HG03520 (cell line): ENCODE results near the gene TP63.
A peak's percentile ranks its signal among the peaks of the same experiment; 100 is the strongest.
"Not testable (repeated sequence)": the region's sequence is repeated elsewhere in the genome, so short reads cannot be mapped to it uniquely, and the experiment has no call there.

Source experiments
- ATAC-seq: cut with Tn5 transposase; IDR thresholded peaks from one replicate; pipeline ENCODE4 v1.9.1; 2021; ENCODE audit warnings: mild to moderate bottlenecking, moderate library complexity; ENCODE audit not compliant: unreplicated experiment

TP63 gene

DNA sequence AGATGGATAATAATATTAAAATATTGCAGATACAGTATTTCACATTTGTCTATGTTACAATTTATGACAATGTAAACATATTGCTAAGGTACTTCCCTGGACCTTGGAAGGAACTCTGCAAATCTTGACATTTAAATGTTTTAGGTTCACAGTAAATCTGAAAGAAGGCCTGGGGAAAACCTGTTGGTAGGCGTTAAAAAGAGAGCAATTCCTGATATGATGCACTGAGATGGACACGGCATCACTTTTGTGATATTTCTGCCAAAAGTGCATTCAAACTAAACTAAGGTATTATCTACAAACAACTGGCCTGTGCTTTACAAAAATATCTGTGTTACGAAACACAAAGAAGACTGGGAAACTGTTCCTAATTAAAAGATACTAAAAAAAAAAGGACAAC is 6.1 kb upstream of the TP63 start:
- ATAC-seq = no peak

DNA sequence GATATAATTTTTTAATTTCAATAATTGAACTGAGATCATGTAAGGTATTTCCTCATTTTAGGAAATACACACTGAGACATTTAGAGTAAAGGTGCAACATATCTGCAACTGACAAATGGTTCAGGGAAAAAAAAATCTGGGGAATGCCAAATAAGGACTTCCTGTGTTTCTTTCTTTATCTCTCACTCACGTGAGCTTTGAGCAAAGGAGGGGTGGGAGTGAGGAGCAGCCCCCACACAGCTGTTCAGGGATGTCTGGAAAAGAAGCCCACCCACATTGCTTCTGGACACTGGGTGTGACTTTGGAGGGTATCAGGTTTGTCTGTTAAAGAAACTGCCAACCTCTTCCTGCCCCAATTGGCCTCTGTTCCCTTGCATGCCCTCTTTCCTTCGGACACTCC is 5.6 kb upstream of the TP63 start:
- no peak for ATAC-seq

DNA sequence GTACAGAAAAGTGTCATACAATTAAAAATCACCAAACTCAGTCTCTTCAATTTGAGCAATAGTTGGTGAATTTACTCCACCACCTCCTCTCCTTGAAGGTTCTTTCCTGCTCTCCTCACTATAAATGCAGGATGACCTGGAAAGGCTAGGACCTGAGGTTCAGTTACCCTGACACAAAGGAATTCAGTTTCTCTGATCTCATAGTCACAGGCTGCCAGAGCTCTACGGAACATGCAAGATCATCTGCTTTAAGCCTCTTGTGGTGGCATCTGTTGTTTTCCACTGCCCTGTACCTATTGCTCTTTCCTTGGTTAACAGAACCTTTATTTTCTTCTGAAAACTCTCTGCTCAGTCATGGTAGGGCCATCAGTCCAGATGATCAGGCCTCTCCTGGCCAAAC is 4.9 kb upstream of the TP63 start:
- ATAC-seq = no peak

DNA sequence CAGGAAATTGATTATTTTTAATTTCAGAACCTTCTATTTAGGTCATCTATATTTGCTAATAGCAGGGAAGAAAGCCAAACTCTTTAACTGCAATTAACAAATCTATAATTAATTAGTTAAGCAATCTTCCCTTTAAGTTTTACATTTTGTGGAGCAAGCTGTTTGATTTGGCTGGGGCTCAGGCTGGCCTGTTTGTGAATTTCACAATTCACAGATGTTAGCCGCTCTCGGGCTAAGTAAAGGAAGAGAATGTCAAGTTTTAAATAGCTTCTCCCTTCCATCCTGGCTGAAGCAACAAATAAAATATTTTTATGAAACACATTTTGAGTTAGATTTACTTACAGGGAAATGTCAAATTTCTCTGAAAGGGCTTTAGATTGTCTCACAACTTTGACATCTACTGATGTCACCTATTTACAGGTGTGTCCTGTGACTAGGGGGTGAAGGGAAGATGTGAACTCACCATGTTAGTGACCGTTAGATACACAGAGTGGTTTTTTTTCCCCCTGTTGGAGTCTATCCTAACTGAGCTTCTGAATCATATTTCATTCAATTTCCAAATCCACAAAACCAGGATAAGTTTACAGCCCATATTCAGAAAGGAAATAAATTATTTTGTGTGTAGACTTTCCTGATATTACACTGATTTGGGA is 1.3 kb upstream of the TP63 start:
- no peak for ATAC-seq

DNA sequence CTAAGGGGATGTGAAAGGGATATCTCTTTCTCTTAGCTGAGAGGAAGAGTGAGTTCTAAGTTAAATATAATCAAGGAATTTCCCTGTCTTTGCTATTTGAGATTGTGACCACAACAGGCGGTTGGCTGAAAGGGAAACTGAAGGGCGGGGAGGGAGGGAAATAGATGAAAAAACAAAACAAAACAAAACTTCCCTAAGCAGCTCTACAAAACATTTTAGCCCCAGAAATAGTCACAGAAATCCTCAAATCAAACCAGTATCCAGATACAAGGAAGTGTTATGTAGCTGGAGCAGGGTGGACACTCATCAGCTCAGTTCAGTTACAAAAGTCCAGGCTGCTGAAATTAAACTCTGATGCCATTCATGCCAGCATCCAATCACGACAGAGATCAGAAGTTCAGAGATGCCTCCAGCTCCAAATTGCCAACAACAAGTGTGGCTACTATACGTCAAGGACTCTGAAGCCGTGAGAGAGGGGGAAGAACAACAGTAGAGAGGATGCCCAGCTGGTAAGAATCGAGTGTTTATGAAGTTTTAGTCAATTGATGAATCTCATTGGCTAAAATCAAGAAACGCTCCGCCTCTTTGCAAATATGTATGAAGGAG is 319 bp upstream of the TP63 start:
- peak; percentile 57 for ATAC-seq

DNA sequence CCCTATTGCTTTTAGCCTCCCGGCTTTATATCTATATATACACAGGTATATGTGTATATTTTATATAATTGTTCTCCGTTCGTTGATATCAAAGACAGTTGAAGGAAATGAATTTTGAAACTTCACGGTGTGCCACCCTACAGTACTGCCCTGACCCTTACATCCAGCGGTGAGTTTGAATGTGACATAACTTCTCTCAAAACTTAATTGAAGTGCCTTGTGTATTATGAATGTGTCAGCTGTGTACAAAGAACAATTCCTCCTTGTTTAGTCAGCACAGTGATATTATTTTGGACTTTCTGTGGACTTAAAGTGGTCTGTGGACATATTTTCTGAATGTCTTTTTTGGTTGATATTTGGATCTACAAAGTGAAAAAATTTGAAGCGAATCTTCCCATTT is 220 bp downstream of the TP63 start:
- no peak for ATAC-seq

DNA sequence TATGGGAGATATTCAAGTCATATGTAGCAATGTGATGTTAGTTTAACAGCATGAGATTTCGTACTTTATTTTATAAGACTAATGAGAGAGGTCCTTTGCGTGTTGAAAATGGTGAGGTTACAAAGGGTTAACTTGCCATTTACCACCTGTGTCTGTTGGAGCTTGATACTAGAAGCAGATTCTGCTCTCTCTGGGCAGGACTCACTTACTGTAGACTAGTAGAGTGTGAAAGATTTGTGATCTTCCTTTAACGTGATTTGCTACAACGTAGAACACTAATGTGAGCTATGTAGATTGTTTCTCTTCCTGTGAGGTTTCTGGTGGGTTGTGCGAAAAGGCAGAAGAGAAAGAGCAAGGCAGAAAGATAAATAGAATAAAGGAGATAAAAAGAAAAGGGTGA is 1.1 kb downstream of the TP63 start:
- ATAC-seq = no peak

DNA sequence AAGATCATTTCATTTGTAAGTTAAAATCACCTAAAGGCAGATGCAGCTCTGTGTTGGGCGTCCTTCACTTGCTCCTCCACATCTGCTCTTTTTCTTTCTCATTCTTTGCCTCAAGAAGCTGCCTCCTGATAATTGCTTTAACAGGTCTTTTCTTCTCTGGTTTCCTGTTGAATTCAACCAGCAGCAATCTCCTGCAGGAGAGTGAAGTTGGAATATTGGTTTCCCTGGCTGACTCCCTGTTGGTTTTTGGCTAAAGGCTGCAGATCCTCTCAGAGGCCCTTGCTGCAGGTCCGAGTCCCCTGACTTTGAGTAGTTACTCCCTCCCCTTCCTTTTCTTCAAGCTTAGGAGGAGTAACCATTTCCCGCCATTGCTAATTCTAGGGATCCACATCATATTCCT is 4.2 kb downstream of the TP63 start:
- ATAC-seq = no peak

DNA sequence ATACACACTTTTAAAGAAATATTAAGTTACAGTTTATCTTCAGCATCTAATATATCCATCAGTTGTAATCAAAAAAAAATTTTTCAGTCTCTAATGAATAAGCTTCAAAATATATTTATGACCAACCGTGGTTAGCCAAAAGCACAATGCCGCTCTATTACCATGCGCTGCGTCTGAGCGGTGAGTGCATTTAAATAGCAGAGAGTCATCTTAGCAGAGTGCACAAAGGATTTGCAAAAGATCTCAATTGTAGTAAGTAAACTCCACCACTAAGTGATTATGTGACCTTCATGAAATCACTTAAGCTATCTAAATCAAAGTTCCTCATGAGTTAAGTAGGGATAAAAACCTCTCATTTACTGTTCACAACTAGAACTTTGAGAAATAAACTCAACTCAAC is 4.9 kb downstream of the TP63 start:
- ATAC-seq = no peak

DNA sequence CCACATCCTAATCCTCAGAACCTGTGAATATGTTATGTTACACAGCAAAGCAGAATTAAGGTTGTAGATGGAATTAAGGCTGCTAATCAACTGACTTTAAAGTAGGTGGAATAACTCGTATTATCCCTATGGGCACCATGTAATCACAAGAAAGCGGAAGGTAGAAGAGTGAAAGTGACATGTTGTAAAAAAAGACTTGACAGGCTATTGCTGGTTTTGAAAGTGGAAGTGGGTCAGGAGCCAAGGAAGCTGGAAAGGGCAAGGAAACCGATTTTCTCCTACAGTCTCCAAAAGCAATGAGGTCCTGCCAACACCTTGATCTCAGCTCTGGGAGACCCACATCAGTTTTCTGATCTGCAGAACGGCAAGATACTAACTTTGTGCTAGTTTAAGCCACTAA is 6.6 kb downstream of the TP63 start:
- ATAC-seq = no peak

DNA sequence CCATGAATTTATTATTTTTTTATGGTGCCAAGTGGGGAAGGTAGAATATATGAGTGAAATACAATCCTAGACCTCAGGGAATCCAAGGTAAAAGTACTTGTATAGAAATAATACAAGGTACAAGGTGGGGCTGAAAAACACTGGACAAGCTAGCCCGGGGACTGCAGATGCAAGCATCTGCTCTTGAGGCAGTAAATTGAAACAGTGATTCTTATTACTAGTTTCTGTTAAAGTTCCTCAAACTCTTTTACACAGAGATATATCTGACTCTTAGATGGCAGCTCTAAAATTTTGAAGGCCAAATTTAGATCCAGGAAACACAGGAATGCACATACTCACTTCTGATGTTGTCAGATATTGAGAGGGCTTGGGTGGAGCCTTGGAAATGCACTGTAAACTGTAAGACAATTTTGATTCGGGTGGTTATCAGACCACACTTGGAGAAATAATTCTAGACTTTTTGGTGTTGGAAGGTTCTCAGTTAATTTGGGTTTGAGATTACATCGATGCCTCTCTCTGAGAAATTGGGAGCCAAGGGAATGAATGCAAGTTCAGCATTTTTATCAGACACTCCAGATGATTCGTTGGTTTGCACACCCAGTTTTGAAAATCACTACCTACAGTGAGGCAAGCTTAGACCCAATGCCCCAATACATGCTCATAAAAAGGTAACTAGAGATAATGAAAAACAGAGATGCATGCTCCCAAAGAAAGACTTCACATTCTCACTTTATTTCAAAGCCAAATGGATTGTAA is 7.3 kb downstream of the TP63 start:
- ATAC-seq = no peak

DNA sequence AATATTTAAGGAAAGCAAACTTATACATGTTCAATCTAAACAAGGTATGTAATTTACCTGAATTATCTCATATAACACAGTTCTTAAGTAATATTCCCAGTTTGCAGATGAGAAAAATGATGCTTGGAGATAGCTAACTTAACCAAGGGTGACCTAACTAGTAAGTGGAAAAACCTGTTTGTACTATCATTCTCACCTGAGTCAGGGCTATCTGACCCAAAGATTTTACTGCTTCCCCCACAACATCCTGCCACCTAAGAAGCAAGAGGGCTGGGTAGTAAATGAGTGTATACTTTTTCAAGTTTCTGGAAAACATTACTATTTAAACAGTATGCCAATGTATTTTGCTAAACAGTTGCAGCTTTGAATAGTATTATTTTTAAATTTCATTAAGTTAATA is 10.6 kb downstream of the TP63 start:
- ATAC-seq = peak; percentile 55

DNA sequence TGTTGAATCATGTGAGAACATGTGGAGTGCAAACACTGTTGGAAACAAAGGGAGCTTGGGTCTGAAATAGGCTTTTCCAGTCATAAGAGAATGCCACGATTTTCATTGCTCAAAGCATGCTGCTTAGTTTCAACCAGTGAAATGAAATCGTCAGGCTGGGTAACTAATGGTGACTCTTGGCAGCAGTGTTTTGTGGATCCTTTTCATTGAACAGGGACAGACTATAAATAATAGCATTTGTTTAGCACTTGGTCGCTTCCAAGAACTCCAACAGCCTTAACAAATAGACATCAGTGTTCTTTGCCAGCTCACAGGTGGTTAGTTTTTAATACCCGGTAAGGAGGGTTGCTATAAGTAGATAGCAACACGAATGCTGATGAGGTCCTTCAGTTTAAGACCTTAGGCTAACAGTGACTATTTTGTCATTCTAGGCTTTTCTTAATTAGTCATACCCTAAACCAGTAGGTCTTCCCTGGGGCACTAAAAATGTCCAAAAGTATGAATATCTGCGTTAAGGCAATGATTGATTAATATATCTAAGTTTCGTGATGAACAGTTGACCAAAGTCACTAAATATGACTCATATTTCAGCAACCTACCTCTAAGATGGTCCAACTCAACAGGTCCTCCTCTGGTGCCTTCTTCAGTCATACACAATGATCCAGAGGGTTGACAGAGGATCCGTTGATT is 15.8 kb downstream of the TP63 start:
- no peak for ATAC-seq

DNA sequence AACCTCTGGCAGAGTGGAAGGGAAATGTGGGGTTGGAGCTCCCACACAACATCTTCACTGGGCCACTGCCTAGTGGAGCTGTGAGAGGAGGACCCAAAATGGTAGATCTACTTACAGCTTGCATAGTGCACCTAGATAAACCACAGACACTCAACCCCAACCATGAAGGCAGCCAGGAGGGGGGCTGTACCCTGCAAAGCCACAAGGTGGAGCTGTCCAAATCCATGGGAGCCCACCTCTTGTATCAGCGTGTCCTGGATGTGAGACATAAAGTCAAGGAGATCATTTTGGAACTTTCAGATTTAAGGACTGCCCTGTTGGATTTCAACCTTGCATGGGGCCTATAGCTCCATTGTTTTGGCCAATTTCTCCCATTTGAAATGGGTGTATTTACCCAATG is 20.9 kb downstream of the TP63 start:
- ATAC-seq = no peak

DNA sequence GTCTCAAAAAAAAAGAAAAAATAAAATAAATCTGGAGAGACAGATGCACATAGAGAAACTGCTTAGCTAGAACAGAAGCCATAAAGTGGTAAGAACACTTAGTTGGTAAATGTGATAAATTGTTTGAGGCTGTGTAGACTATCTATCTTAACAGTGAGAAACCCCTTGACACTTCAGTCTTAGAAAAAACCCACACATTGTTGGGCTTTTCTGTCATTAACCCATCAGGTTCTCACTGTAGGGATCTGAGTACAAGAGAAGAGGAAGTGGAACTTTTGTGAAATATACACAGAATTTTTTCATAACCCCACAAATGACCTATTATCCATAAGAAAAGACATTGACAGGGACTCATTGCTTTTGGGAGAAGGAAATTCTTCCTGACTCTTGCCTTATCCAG is 24.4 kb downstream of the TP63 start:
- peak; percentile 60 for ATAC-seq

DNA sequence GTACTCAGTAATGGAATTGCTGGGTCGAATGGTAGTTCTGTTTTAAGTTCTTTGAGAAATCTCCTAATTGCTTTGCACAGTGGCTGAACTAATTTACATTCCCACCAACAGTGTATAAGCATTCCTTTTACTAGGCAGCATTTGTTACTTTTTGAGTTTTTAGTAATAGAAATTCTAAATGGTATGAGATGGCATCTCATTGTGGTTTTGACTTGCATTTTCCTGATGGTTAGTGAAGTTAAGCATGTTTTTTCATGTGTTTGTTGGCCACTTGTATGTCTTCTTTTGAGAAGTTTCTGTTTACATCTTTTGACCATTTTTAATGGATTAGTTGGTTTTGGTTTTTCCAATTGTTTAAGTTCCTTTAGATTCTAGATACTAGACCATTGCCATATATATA is 28.4 kb downstream of the TP63 start:
- ATAC-seq = no peak

DNA sequence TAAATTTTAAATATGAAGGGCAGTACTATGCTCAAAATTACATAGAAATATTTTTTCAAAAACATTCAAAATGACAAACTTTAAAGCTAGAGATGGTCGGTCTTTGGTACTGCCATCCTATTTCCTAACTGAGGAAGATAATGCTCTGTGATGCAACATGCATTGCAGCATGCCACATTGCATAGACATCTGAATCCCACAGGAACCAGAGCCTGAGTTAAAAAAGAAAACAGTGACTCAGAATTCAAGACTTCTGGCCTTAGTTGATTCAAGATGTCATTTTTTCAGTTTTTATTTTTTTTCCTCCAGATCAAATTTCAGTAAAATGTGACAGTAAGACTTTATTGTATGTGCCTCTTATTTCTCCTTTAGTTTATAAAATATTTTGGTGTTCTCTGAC is 33.1 kb downstream of the TP63 start:
- ATAC-seq = no peak

DNA sequence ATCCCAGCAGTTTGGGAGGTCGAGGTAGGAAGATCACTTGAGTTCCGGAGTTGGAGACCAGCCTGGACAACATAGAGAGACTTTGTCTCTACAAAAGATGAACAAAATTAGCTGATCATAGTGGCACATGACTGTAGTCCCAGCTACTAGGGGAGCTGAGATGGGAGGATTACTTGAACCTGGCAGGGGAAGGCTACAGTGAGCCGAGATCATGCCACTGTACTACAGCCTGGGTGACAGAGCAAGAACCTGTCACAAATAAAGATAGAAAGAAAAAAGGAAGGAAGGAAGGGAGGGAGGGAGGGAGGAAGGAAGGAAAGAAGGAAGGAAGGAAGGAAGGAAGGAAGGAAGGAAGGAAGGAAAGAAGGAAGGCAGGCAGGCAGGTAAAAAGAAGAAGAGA is 41.2 kb downstream of the TP63 start:
- not testable (repeated sequence) for ATAC-seq

DNA sequence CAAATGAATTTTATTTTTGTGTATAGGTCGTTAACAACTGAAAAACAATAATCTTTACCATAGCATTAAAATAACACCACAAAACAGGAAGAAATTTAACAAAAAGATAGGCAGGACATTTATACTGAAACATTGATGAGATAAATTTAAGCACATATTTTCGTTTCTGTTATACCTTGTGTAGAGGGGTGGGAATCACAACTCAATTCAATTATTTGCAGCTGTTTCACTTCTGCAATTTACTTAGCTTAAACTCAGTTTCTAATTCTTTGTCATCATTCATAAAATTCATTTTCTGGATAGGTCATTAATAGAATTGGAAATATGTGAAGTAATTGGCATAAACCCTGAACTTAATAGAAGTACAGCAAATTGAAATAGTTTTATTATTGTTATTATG is 42.3 kb downstream of the TP63 start:
- peak; percentile 81 for ATAC-seq

DNA sequence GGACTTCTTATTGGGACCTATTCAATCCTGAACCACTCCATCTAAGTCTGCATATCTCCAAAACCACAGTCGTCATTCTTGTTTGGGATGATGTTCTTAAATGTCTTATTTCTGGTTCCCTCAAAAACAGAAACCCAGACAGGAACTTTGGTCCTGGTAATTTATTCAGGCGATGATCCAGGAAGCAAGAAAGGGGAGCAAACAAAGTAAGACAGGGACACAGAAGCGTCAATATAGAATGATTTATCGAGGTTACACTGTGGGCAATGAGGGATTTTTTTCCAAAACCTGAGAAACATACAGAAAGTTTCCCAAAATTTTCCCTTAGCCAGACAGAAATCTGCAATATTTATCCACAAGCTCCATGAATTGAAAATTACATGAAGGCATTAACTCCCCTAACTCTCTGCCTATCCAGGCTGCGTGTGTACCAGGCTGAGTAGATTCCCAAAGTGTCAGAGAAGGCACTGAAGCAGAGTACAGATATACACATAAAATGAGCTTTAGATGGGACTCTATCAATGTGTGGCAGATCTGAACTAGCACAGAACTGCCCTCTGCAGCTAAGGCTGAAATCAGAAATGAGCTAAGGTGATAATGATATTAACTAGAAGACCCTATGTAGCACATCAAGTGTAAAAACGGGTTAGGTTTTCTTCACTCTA is 43.2 kb downstream of the TP63 start:
- no peak for ATAC-seq

DNA sequence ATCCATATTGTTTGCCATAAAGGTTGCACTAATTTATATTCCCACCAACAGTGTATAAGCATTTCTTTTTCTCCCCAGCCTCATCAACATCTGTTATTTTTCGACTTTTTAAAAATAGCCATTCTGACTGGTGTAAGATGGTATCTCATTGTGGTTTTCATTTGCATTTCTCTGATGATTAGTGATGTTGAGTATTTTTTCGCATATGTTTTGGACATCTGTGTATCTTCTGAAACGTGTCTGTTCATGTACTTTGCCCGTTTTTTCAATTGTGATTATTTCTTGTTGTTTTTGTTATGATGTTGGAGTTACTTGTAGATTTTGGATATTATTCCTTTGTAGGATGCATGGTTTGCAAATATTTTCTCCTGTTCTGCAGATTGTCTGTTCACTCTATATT is 46.5 kb downstream of the TP63 start:
- no peak for ATAC-seq
